AG09319 (cell line): ENCODE measurements around the gene COG3.

ENCODE experiments used
- DNase-seq: peaks from one replicate; pipeline ENCODE4 v3.0.0-alpha.2; 2010; ENCODE audit warnings: low read depth; ENCODE audit errors: extremely low read depth
- CTCF ChIP-seq: IDR thresholded peaks from 2 replicates; pipeline ENCODE4 v1.5.1; 2011; ENCODE audit warnings: low read depth, mild to moderate bottlenecking, inconsistent platforms, low read length, moderate library complexity

The COG3 gene

GRCh38 chr13:45575830-45576180 lies 111.1 kb downstream of the COG3 start:
- no peak for TF ChIP-seq CTCF
- no peak for DNase-seq

- no peak for DNase-seq
- no peak for TF ChIP-seq CTCF
Measured at GRCh38 chr13:45576466-45576865, 111.7 kb downstream of the COG3 start.

GRCh38 chr13:45582408-45583076 lies 117.8 kb downstream of the COG3 start:
- no peak for TF ChIP-seq CTCF
- no peak for DNase-seq

GRCh38 chr13:45584816-45585215 lies 120.1 kb downstream of the COG3 start:
- TF ChIP-seq CTCF, result peak; percentile 16
- no peak for DNase-seq
